Endothelial cell of umbilical vein (primary cell): ENCODE data around the gene ZMAT5.

Experiments
- FOS ChIP-seq: IDR thresholded peaks from 2 replicates; pipeline ENCODE4 v1.6.1; 2011; ENCODE audit warnings: mild to moderate bottlenecking, low read length, moderate library complexity, borderline replicate concordance; ENCODE audit not compliant: insufficient read depth
- POLR2A ChIP-seq: IDR thresholded peaks from 2 replicates; pipeline ENCODE4 v1.6.1; 2012; ENCODE audit warnings: low read depth, mild to moderate bottlenecking, control low read depth, low read length
- TF ChIP-seq, protein P1 (sequence below), 2 donors: IDR thresholded peaks; 1 replicate in 1 of 2; 2 replicates in 1 of 2; pipeline ENCODE4 v1.5.1; 2011; ENCODE audit warnings: low read length in 2 of 2, mild to moderate bottlenecking in 2 of 2, moderate library complexity in 2 of 2, control low read depth in 1 of 2, inconsistent platforms in 1 of 2, low read depth in 1 of 2; ENCODE audit not compliant: insufficient read depth in 1 of 2; ENCODE audit errors: extremely low read depth in 1 of 2

DNA sequence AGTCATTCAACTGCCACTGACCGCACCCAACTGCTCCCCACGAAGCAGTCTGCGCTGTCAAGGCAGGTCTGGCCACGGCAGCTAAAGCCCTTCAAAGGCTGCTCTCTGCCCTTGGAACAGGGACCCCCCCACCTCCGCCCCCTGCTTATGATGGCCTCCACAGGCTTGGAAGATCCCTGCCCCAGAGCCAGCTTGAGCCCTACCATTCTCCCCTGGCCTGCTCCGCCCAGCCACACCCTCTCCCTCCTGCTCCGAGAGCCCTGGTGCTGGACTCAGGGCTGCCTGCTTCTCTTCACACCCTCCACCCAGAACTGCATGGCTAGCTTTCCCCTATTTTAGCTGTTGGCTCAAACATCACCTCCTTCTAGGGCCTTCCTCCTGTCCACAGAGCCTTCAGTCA, 19.0 kb downstream of the ZMAT5 start:
- TF ChIP-seq, protein P1, sequence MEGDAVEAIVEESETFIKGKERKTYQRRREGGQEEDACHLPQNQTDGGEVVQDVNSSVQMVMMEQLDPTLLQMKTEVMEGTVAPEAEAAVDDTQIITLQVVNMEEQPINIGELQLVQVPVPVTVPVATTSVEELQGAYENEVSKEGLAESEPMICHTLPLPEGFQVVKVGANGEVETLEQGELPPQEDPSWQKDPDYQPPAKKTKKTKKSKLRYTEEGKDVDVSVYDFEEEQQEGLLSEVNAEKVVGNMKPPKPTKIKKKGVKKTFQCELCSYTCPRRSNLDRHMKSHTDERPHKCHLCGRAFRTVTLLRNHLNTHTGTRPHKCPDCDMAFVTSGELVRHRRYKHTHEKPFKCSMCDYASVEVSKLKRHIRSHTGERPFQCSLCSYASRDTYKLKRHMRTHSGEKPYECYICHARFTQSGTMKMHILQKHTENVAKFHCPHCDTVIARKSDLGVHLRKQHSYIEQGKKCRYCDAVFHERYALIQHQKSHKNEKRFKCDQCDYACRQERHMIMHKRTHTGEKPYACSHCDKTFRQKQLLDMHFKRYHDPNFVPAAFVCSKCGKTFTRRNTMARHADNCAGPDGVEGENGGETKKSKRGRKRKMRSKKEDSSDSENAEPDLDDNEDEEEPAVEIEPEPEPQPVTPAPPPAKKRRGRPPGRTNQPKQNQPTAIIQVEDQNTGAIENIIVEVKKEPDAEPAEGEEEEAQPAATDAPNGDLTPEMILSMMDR (IDR thresholded peaks at IDR 0.05; ENCODE audit: extremely low read depth in 1 of 2, insufficient read depth in 1 of 2, low read depth in 1 of 2, low read length in 2 of 2) = no peak
- TF ChIP-seq FOS (no peak), POLR2A (no peak)
